Lower lobe of right lung (tissue), 2 donors: ENCODE results near the gene SLC15A1. TPM values are rescaled to one million over a fixed set of nuclear protein-coding genes. Genes with fewer than 3 reads are reported as not detected.

Experiments
- ATAC-seq, 2 donors: fragments of 200-7000 bp; cut with Tn5 transposase; one replicate each; pipeline ENCODE4 v1.9.1; 2020 to 2022; ENCODE audit warnings: mild to moderate bottlenecking in 2 of 2, moderate library complexity in 2 of 2
- DNase-seq: peaks from one replicate; pipeline ENCODE4 v3.0.0-alpha.2; 2020
- H3K27ac ChIP-seq: fragments of 200-600 bp; one replicate; pipeline ENCODE4 v1.8.0; 2022
- H3K27me3 ChIP-seq: fragments of 200-600 bp; one replicate; pipeline ENCODE4 v1.8.0; 2022; ENCODE audit warnings: low read depth
- H3K36me3 ChIP-seq: fragments of 200-600 bp; one replicate; pipeline ENCODE4 v1.8.0; 2022; ENCODE audit warnings: mild to moderate bottlenecking
- H3K4me1 ChIP-seq: fragments of 200-600 bp; one replicate; pipeline ENCODE4 v1.8.0; 2022
- H3K4me3 ChIP-seq: fragments of 200-600 bp; one replicate; pipeline ENCODE4 v1.8.0; 2022; ENCODE audit warnings: mild to moderate bottlenecking
- H3K9me3 ChIP-seq: fragments of 200-600 bp; one replicate; pipeline ENCODE4 v1.8.0; 2022
- intact Hi-C: fragments of 100-400 bp; cut with DNase I; formaldehyde crosslinking; loops from one replicate; pipeline ENCODE4 v1.11.0; 2022
- total RNA-seq: library from RNA; stranded (reverse); fragmentation: NEBNext Ultra II Directional; extraction: Animal tissue kit (Norgen Biotek cat#: 25700); gene quantifications from one replicate; pipeline ENCODE4 v1.2.1, GENCODE V29; 2021
- TF ChIP-seq, protein P1 (sequence below): fragments of 200-600 bp; IDR thresholded peaks from one replicate; pipeline ENCODE4 v1.8.0; 2022; ENCODE audit warnings: antibody characterized with exemption, mild to moderate bottlenecking
- donor health status: DM: no; HTN: yes; CAD: no; lungs with severe emphysema.

SLC15A1 gene
- total RNA-seq, 1 donor from 2014 or later = not detected

DNA sequence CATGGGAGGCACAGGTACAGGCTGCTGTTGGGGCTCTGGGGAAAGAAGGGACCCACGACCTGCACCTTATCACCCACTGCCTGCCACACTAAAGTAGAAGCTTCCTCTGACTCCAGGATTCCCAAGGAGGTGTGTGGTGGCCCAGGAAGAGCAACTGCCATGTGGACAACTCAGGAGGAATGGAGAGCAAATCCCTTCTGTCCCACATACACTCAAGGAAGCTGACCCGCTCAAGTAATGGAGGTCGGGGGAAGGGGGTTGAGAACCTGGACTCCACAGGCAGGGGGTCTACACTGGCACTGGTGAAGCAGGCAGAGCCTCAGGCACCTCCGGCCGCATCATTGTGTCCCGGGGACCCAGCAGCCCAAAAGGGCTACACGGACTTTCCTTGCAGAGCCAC lies 29.4 kb upstream of the SLC15A1 start:
- no peak overlapping the region for H3K27ac ChIP-seq
- intact Hi-C loops = no loop called here
- H3K27me3 ChIP-seq = no peaks in the 10 kb centered on the region
- H3K4me1 ChIP-seq = no peaks in the 10 kb centered on the region
- no peak overlapping the region for H3K4me3 ChIP-seq
- DNase-seq = no peak
- H3K9me3 ChIP-seq = no peaks in the 10 kb centered on the region
- TF ChIP-seq, protein P1, sequence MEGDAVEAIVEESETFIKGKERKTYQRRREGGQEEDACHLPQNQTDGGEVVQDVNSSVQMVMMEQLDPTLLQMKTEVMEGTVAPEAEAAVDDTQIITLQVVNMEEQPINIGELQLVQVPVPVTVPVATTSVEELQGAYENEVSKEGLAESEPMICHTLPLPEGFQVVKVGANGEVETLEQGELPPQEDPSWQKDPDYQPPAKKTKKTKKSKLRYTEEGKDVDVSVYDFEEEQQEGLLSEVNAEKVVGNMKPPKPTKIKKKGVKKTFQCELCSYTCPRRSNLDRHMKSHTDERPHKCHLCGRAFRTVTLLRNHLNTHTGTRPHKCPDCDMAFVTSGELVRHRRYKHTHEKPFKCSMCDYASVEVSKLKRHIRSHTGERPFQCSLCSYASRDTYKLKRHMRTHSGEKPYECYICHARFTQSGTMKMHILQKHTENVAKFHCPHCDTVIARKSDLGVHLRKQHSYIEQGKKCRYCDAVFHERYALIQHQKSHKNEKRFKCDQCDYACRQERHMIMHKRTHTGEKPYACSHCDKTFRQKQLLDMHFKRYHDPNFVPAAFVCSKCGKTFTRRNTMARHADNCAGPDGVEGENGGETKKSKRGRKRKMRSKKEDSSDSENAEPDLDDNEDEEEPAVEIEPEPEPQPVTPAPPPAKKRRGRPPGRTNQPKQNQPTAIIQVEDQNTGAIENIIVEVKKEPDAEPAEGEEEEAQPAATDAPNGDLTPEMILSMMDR = no peak
- no peaks in the 10 kb centered on the region for H3K36me3 ChIP-seq
- ATAC-seq = no peak

DNA sequence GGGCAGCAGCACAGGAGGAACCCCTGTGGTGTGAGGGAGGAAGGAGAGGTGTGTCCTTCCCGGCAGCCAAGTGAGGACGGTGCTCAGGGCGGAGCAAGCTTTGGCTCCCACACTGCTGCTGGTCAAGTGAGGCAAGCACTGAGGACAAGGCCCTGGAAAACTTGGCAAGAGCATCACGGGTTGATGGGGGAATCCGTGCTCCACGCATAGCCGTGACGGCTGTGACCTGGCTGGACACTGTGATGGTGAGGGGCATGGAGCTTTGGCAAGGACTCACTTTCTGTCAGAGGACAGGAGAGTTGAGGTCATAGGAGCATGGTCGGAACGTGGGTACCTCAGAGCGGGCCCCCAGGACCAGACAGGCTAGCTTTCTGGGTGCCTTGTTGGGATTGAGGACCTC lies 29.0 kb upstream of the SLC15A1 start:
- Histone ChIP-seq H3K9me3 (no peaks in the 10 kb centered on the region), H3K36me3 (no peaks in the 10 kb centered on the region), H3K27me3 (no peaks in the 10 kb centered on the region), H3K27ac (no peak overlapping the region), H3K4me3 (no peak overlapping the region), H3K4me1 (no peaks in the 10 kb centered on the region)
- TF ChIP-seq, protein P1 = no peak
- intact Hi-C loops = no loop called here
- ATAC-seq (peak in 1 of 2 donors; percentile 9), DNase-seq (no peak)

DNA sequence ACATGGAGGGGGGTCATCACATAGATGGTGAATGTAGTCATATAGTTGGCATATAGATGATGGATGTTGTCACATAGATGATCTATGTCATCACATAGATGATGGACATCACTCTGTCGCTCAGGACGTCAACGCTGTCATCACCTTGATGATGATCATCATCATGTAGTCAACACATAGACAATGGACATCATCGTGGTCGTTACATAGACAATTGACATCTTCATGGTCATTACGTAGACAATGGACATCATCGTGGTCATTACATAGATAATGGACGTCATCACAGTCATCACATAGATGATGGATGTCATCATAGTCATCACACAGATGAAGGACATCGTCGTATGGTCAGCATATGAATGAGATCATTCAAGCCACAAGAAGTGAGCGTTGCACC lies 28.6 kb upstream of the SLC15A1 start:
- intact Hi-C loops = no loop called here
- no peak for ATAC-seq

DNA sequence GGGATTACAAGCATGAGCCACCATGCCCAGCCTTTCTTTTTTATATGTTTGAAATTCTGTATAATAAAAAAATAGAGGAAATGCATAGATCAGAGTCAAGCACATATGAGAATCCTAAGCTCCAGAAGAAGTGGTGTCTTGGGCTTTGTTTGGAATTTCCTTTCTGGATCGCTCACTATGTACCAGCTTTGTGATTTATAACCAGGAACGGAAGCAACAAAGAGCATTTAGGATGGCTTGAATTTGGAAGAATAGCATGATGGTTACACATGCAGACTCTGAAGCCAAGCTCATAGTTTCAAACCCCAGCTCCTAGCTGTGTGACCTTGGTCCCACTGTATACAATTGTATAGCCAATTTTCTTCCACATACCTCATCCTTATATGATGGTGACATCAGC lies 28.0 kb upstream of the SLC15A1 start:
- intact Hi-C loops = no loop called here
- TF ChIP-seq, protein P1 = no peak
- no peak overlapping the region for H3K4me3 ChIP-seq
- no peak overlapping the region for H3K27ac ChIP-seq
- H3K4me1 ChIP-seq = no peaks in the 10 kb centered on the region
- no peaks in the 10 kb centered on the region for H3K27me3 ChIP-seq
- DNase-seq (no peak), ATAC-seq (no peak)
- no peaks in the 10 kb centered on the region for H3K36me3 ChIP-seq
- no peaks in the 10 kb centered on the region for H3K9me3 ChIP-seq

More for the DNA sequence above, 28.6 kb upstream of the SLC15A1 start:
- TF ChIP-seq, protein P1 = no peak
- Histone ChIP-seq H3K27me3 (no peaks in the 10 kb centered on the region), H3K27ac (no peak overlapping the region), H3K9me3 (no peaks in the 10 kb centered on the region), H3K4me3 (no peak overlapping the region), H3K36me3 (no peaks in the 10 kb centered on the region), H3K4me1 (no peaks in the 10 kb centered on the region)
- no peak for DNase-seq

DNA sequence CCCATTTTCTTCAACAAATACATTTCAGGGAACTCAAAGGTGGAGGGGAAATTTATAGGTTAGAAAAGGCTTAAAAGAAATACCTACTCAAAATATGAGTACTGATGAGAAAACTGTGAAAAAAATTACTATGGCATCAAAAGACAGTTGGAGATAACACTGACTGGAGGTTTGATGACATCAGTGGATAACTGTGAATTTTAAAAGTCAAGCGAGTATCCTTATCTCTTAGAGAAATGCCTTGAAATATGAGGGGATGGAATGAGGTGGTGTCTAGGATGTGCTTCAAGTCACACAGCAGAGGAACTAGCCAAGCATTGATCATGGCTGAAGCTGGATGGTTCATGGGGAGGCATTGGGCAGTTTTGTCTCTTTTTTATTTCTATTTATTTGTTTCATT lies 27.2 kb upstream of the SLC15A1 start:
- Histone ChIP-seq H3K27ac (no peak overlapping the region), H3K9me3 (no peaks in the 10 kb centered on the region), H3K36me3 (no peaks in the 10 kb centered on the region), H3K4me3 (no peak overlapping the region), H3K4me1 (no peaks in the 10 kb centered on the region), H3K27me3 (no peaks in the 10 kb centered on the region)
- TF ChIP-seq, protein P1 = no peak
- DNase-seq (no peak), ATAC-seq (no peak)
- intact Hi-C loops = no loop called here

GRCh38 chr13:98778749-98779148 lies 26.3 kb upstream of the SLC15A1 start:
- no peak overlapping the region for H3K27ac ChIP-seq
- H3K36me3 ChIP-seq = no peaks in the 10 kb centered on the region
- ATAC-seq (no peak), DNase-seq (no peak)
- intact Hi-C loops = no loop called here
- no peaks in the 10 kb centered on the region for H3K27me3 ChIP-seq
- TF ChIP-seq, protein P1 = no peak
- H3K4me3 ChIP-seq = no peak overlapping the region
- H3K4me1 ChIP-seq = no peaks in the 10 kb centered on the region
- H3K9me3 ChIP-seq = no peaks in the 10 kb centered on the region
